Karpas-422 (cell line): ENCODE measurements around the gene CERT1. TPM values are rescaled to one million over a fixed set of nuclear protein-coding genes. Genes with fewer than 3 reads are reported as not detected.

Experiments used
- DNase-seq: peaks from one replicate; pipeline ENCODE4 v3.0.0-alpha.2; 2015
- H2AFZ ChIP-seq: fragments of 200-600 bp; sonication (generic); 2 replicates; pipeline ENCODE4 v1.6.1; 2014; ENCODE audit warnings: antibody characterized with exemption, low read length, mixed read lengths
- H3K27ac ChIP-seq: fragments of 200-600 bp; sonication (generic); 2 replicates; pipeline ENCODE4 v1.5.1; 2014; ENCODE audit warnings: mild to moderate bottlenecking, low read length, moderate library complexity
- H3K27me3 ChIP-seq: fragments of 200-600 bp; sonication (generic); 2 replicates; pipeline ENCODE4 v1.6.1; 2014; ENCODE audit warnings: low read length, mixed read lengths
- H3K36me3 ChIP-seq: fragments of 200-600 bp; sonication (generic); 2 replicates; pipeline ENCODE4 v1.6.1; 2014; ENCODE audit warnings: low read length, mixed read lengths; ENCODE audit not compliant: insufficient read depth
- H3K4me1 ChIP-seq: fragments of 200-600 bp; sonication (generic); 2 replicates; pipeline ENCODE4 v1.6.1; 2014; ENCODE audit warnings: mild to moderate bottlenecking, low read length, mixed read lengths
- H3K4me2 ChIP-seq: fragments of 200-600 bp; sonication (generic); 2 replicates; pipeline ENCODE4 v1.6.1; 2014; ENCODE audit warnings: low read length, low read depth, mild to moderate bottlenecking; ENCODE audit not compliant: poor library complexity, severe bottlenecking
- H3K4me3 ChIP-seq: fragments of 200-600 bp; sonication (generic); 2 replicates; pipeline ENCODE4 v1.5.1; 2014; ENCODE audit warnings: mild to moderate bottlenecking, antibody characterized with exemption, low read length, mixed read lengths
- H3K79me2 ChIP-seq: fragments of 200-600 bp; sonication (generic); 2 replicates; pipeline ENCODE4 v1.6.1; 2014; ENCODE audit warnings: mild to moderate bottlenecking, low read length, mixed read lengths
- H3K9ac ChIP-seq: fragments of 200-600 bp; sonication (generic); 2 replicates; pipeline ENCODE4 v1.6.0; 2014; ENCODE audit warnings: low read length
- H3K9me2 ChIP-seq: fragments of 200-600 bp; sonication (generic), shearing (Covaris generic); replicated peaks from 2 replicates; pipeline ENCODE4 v1.6.0; 2014; ENCODE audit warnings: mild to moderate bottlenecking, low read length, moderate library complexity; ENCODE audit not compliant: insufficient read depth
- H3K9me3 ChIP-seq: fragments of 300-700, 200-600 bp; sonication (generic); 2 replicates; pipeline ENCODE4 v1.6.1; 2014; ENCODE audit warnings: low read length, mixed read lengths
- H4K20me1 ChIP-seq: fragments of 200-600 bp; sonication (generic); 2 replicates; pipeline ENCODE4 v1.6.1; 2014; ENCODE audit warnings: mild to moderate bottlenecking, antibody characterized with exemption, low read length, low read depth; ENCODE audit not compliant: insufficient read depth
- total RNA-seq: library from RNA; depleted of rRNA; stranded (reverse); fragments of >200 nt; shearing (Covaris generic); gene quantifications from 2 replicates; pipeline ENCODE4 v1.2.3, GENCODE V29; 2014; ENCODE audit warnings: low replicate concordance

CERT1 gene
- total RNA-seq, 1 experiment from 2014 or later: 49.8 TPM

GRCh38 chr5:75414241-75414640, 97.2 kb downstream of the CERT1 start:
- H3K36me3 ChIP-seq: peaks cover 46% of the 10 kb centered on the region
- H3K4me3 ChIP-seq: no peak overlapping the region
- H3K9me3 ChIP-seq: no peaks in the 10 kb centered on the region
- H3K27ac ChIP-seq: no peak overlapping the region
- H3K9ac ChIP-seq: no peak overlapping the region
- H3K79me2 ChIP-seq: peaks cover 43% of the 10 kb centered on the region
- H2AFZ ChIP-seq: no peak overlapping the region
- peak; percentile 10 for DNase-seq
- H3K4me1 ChIP-seq: no peaks in the 10 kb centered on the region
- H4K20me1 ChIP-seq: no peaks in the 10 kb centered on the region
- H3K4me2 ChIP-seq: no peak overlapping the region
- no peaks in the 10 kb centered on the region for H3K27me3 ChIP-seq
- no peaks in the 10 kb centered on the region for H3K9me2 ChIP-seq

DNA sequence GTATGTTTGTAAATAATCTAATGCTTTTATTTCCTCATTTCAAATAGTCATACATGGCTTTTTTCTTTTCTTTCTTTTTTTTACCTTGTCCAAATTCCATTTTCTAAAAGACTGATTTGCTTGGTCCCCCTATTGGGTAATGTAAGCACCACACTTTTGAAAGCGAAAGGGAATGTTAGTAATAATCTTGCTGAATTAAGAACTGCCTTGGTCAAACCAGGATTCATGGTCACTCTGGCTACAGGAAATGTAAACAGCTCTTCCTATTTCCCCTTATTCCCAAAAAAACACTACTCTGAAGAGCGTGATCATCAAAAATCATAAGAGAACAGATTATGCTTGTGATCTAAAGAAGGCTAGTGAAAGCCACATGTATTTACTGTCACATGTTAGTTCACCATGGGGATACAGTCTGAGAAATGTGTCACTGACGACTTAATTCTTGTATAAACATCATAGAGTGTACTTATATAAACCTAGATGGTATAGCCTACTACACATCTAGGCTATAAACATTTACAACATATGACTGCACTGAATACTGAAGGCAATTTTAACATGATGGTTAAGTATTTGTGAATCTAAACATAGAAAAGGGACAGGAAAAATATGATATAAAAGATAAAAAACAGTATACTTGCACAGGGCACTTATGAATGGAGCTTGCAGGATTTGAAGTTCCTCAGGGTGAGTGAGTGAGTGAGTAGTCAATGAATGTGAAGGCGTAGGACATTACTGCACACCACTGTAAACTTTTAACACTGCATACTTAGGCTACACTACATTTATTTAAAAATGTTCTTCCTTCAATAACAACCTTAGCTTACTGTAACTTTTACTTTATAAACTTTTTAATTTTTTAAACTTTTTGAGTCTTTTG, 99.1 kb downstream of the CERT1 start:
- DNase-seq: peak; percentile 37
- H2AFZ ChIP-seq: no peak overlapping the region
- peaks cover 33% of the 10 kb centered on the region for H3K36me3 ChIP-seq
- H3K9ac ChIP-seq: no peak overlapping the region
- no peak overlapping the region for H3K4me2 ChIP-seq
- H3K27ac ChIP-seq: no peak overlapping the region
- H3K9me3 ChIP-seq: no peaks in the 10 kb centered on the region
- H3K9me2 ChIP-seq: no peaks in the 10 kb centered on the region
- H3K27me3 ChIP-seq: no peaks in the 10 kb centered on the region
- no peak overlapping the region for H3K4me3 ChIP-seq
- H4K20me1 ChIP-seq: no peaks in the 10 kb centered on the region
- H3K79me2 ChIP-seq: peaks cover 40% of the 10 kb centered on the region
- no peaks in the 10 kb centered on the region for H3K4me1 ChIP-seq

- H2AFZ ChIP-seq: no peak overlapping the region
- H3K4me2 ChIP-seq: no peak overlapping the region
- H3K27me3 ChIP-seq: no peaks in the 10 kb centered on the region
- no peaks in the 10 kb centered on the region for H3K9me2 ChIP-seq
- H3K79me2 ChIP-seq: peaks cover 6% of the 10 kb centered on the region; the same call in 1 of the 2 replicates
- H3K36me3 ChIP-seq: no peaks in the 10 kb centered on the region; the same call in 1 of the 2 replicates
- DNase-seq: peak; percentile 16
- H3K27ac ChIP-seq: no peak overlapping the region
- H3K9me3 ChIP-seq: no peaks in the 10 kb centered on the region
- H3K4me1 ChIP-seq: no peaks in the 10 kb centered on the region
- no peak overlapping the region for H3K9ac ChIP-seq
- H3K4me3 ChIP-seq: no peak overlapping the region
- H4K20me1 ChIP-seq: no peaks in the 10 kb centered on the region
Measured at GRCh38 chr5:75405296-75405695, 106.1 kb downstream of the CERT1 start.

- Histone ChIP-seq H3K9ac (no peak overlapping the region), H3K36me3 (no peaks in the 10 kb centered on the region), H4K20me1 (no peaks in the 10 kb centered on the region), H3K79me2 (peaks cover 7% of the 10 kb centered on the region; the same call in 1 of the 2 replicates), H3K4me3 (no peak overlapping the region), H3K9me3 (no peaks in the 10 kb centered on the region), H2AFZ (no peak overlapping the region), H3K9me2 (no peaks in the 10 kb centered on the region), H3K27ac (no peak overlapping the region), H3K27me3 (no peaks in the 10 kb centered on the region), H3K4me2 (no peak overlapping the region), H3K4me1 (no peaks in the 10 kb centered on the region)
- no peak for DNase-seq
Measured at GRCh38 chr5:75395277-75395676, 116.2 kb downstream of the CERT1 start.

DNA sequence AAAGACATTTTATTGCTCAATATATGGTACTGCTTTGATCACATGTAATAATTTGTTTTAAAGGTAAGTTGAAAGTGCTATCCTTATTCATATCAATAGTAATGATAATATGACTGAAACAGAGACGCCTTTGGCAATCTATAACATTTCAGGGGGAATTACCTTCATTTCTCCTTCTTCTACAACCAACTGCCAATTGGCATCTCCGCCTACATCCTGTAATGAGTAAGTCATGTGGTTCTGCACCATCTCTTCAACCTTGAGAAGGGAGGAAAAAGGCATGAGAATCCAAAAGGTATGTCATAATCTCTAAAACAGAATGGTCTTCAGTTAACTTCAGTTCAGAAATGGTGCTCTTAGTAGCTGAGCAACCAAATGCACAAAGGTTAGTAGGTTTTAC, 122.0 kb downstream of the CERT1 start:
- Histone ChIP-seq H3K9me3 (no peaks in the 10 kb centered on the region), H3K9me2 (no peaks in the 10 kb centered on the region), H3K4me3 (no peak overlapping the region)

GRCh38 chr5:75387806-75388205, 123.6 kb downstream of the CERT1 start:
- H3K9me2 ChIP-seq: no peaks in the 10 kb centered on the region
- H3K9ac ChIP-seq: no peak overlapping the region
- no peaks in the 10 kb centered on the region for H3K4me1 ChIP-seq
- no peak overlapping the region for H2AFZ ChIP-seq
- no peak overlapping the region for H3K4me2 ChIP-seq
- H3K79me2 ChIP-seq: no peaks in the 10 kb centered on the region; the same call in 1 of the 2 replicates
- H3K36me3 ChIP-seq: peaks cover 43% of the 10 kb centered on the region
- no peak overlapping the region for H3K27ac ChIP-seq
- H3K4me3 ChIP-seq: no peak overlapping the region
- H3K27me3 ChIP-seq: no peaks in the 10 kb centered on the region
- H3K9me3 ChIP-seq: no peaks in the 10 kb centered on the region
- no peaks in the 10 kb centered on the region for H4K20me1 ChIP-seq
- no peak for DNase-seq

More for the DNA sequence above, 122.0 kb downstream of the CERT1 start:
- Histone ChIP-seq H3K9ac (no peak overlapping the region), H3K27me3 (no peaks in the 10 kb centered on the region), H3K4me1 (no peaks in the 10 kb centered on the region), H3K36me3 (peaks cover 34% of the 10 kb centered on the region), H3K27ac (no peak overlapping the region), H4K20me1 (no peaks in the 10 kb centered on the region), H3K79me2 (no peaks in the 10 kb centered on the region), H3K4me2 (no peak overlapping the region), H2AFZ (no peak overlapping the region)
- DNase-seq: no peak

GRCh38 chr5:75384218-75384617, 127.2 kb downstream of the CERT1 start:
- Histone ChIP-seq H3K9me3 (no peaks in the 10 kb centered on the region), H3K9me2 (no peaks in the 10 kb centered on the region), H2AFZ (no peak overlapping the region), H4K20me1 (no peaks in the 10 kb centered on the region), H3K79me2 (no peaks in the 10 kb centered on the region; the same call in 1 of the 2 replicates), H3K4me2 (no peak overlapping the region), H3K4me3 (no peak overlapping the region), H3K4me1 (no peaks in the 10 kb centered on the region), H3K9ac (no peak overlapping the region), H3K36me3 (peaks cover 55% of the 10 kb centered on the region), H3K27ac (no peak overlapping the region), H3K27me3 (no peaks in the 10 kb centered on the region)
- DNase-seq: no peak

GRCh38 chr5:75381456-75381855, 130.0 kb downstream of the CERT1 start:
- Histone ChIP-seq H4K20me1 (no peaks in the 10 kb centered on the region), H3K36me3 (peaks cover 47% of the 10 kb centered on the region), H3K9me2 (no peaks in the 10 kb centered on the region), H3K4me2 (no peak overlapping the region), H3K4me3 (no peak overlapping the region), H2AFZ (no peak overlapping the region), H3K9me3 (no peaks in the 10 kb centered on the region), H3K4me1 (no peaks in the 10 kb centered on the region), H3K9ac (no peak overlapping the region), H3K79me2 (peaks cover 3% of the 10 kb centered on the region; the same call in 1 of the 2 replicates), H3K27me3 (no peaks in the 10 kb centered on the region), H3K27ac (no peak overlapping the region)
- no peak for DNase-seq
